A673 (cell line): ENCODE measurements around the gene ANAPC16. TPM values are rescaled to one million over a fixed set of nuclear protein-coding genes. Genes with fewer than 3 reads are reported as not detected.

Experiments
- BruUV-seq: library from RNA; stranded (reverse); fragments of 400-500 nt; replicated peaks from 2 replicates; lab custom pipeline; 2021; lab: Mats Ljungman, UMichigan
- CTCF ChIA-PET: fragments of 300-600 bp; sonication (Branson Sonifier 250); formaldehyde crosslinking; loops from one replicate; lab custom pipeline; 2022; ENCODE audit warnings: antibody characterized with exemption; lab: Charles Lee
- POLR2A ChIA-PET: fragments of 300-600 bp; sonication (Branson Sonifier 250); formaldehyde crosslinking; loops from one replicate; lab custom pipeline; 2022; ENCODE audit warnings: antibody characterized with exemption; ENCODE audit not compliant: low non-redundant PET; lab: Charles Lee
- DNase-seq: peaks from one replicate; pipeline ENCODE4 v3.0.0-alpha.2; 2015; ENCODE audit warnings: low spot score
- H3K27ac ChIP-seq: fragments of 200-600 bp; sonication (generic); 2 replicates; pipeline ENCODE4 v1.5.1; 2016; ENCODE audit warnings: mixed run types, low read depth, mild to moderate bottlenecking, mixed read lengths, antibody characterized with exemption, low read length; ENCODE audit not compliant: poor library complexity, severe bottlenecking
- H3K27me3 ChIP-seq: fragments of 200-600 bp; sonication (generic); replicated peaks from 2 replicates; pipeline ENCODE4 v1.6.1; 2017; ENCODE audit warnings: mixed run types, low read depth, mild to moderate bottlenecking, mixed read lengths, antibody characterized with exemption, low read length; ENCODE audit not compliant: insufficient read depth, poor library complexity
- H3K36me3 ChIP-seq: fragments of 200-600 bp; sonication (generic); 2 replicates; pipeline ENCODE4 v1.6.1; 2016; ENCODE audit warnings: mixed run types, mild to moderate bottlenecking, mixed read lengths, antibody characterized with exemption, low read length; ENCODE audit not compliant: insufficient read depth, poor library complexity, severe bottlenecking
- H3K4me1 ChIP-seq: fragments of 200-600 bp; sonication (generic); 2 replicates; pipeline ENCODE4 v1.6.1; 2017; ENCODE audit warnings: mixed run types, mild to moderate bottlenecking, mixed read lengths, antibody characterized with exemption, low read length; ENCODE audit not compliant: insufficient read depth, poor library complexity, severe bottlenecking
- H3K4me3 ChIP-seq: fragments of 200-600 bp; sonication (generic); 2 replicates; pipeline ENCODE4 v1.5.1; 2016; ENCODE audit warnings: low read depth, mixed run types, mild to moderate bottlenecking, mixed read lengths, low read length; ENCODE audit not compliant: poor library complexity, severe bottlenecking
- H3K9me3 ChIP-seq: fragments of 200-600 bp; sonication (generic); 2 replicates; pipeline ENCODE4 v1.6.1; 2016; ENCODE audit warnings: mixed run types, low read depth, mild to moderate bottlenecking, mixed read lengths, antibody characterized with exemption, low read length; ENCODE audit not compliant: poor library complexity, severe bottlenecking
- CTCF ChIP-seq: fragments of 300-800, 200-600 bp; sonication (generic); conservative IDR thresholded peaks from 2 replicates; pipeline ENCODE4 v1.5.1; 2017; ENCODE audit warnings: low read depth, mild to moderate bottlenecking, antibody characterized with exemption, low read length, moderate library complexity, mixed read lengths
- EZH2 ChIP-seq: fragments of 200-600 bp; sonication (generic); IDR thresholded peaks from 2 replicates; pipeline ENCODE4 v1.6.1; 2017; ENCODE audit warnings: borderline replicate concordance, low read depth, mild to moderate bottlenecking, mixed read lengths, antibody characterized with exemption, low read length; ENCODE audit not compliant: poor library complexity, severe bottlenecking
- intact Hi-C: fragments of 100-400 bp; cut with micrococcal nuclease; formaldehyde crosslinking; loops from one replicate; pipeline ENCODE4 v1.10.0; 2022; ENCODE audit not compliant: unreplicated experiment
- total RNA-seq: library from RNA; stranded (reverse); gene quantifications from 2 replicates; pipeline ENCODE4 v1.2.3, GENCODE V29; 2021

Gene ANAPC16
- total RNA-seq, 1 experiment from 2014 or later = 57.6 TPM

- Histone ChIP-seq H3K36me3 (peaks cover 12% of the 10 kb centered on the region), H3K27me3 (no peaks in the 10 kb centered on the region), H3K4me1 (peaks cover 17% of the 10 kb centered on the region), H3K4me3 (no peak overlapping the region), H3K27ac (peak overlapping the region; percentile 27), H3K9me3 (no peaks in the 10 kb centered on the region)
- DNase-seq = no peak
- CTCF ChIA-PET = no interaction called here
- no peak for TF ChIP-seq CTCF
- TF ChIP-seq EZH2 = no peak
- BruUV-seq = no TSS peak
- intact Hi-C loops = loop anchor here (5.0 kb wide), 1 partner anchor 52 kb away; no protein-coding TSS in a partner anchor
- POLR2A ChIA-PET = interaction anchor here (0.6 kb wide), 2 partner anchors 49 to 113 kb away, joined by 3 to 7 read pairs; no protein-coding TSS in a partner anchor
These were observed 54.9 kb downstream of the ANAPC16 start for GRCh38 chr10:72270607-72271281.

- peak overlapping the region; percentile 95 for H3K27ac ChIP-seq
These were observed 57.0 kb downstream of the ANAPC16 start for GRCh38 chr10:72272689-72273409.

More at GRCh38 chr10:72272689-72273409, 57.0 kb downstream of the ANAPC16 start:
- ChIA-PET POLR2A (interaction anchor here (0.5 to 1.0 kb wide), 14 partner anchors 10 to 135 kb away, joined by 3 to 44 read pairs (median 4); no protein-coding TSS in a partner anchor), CTCF (interaction anchor here (0.7 kb wide), 1 partner anchor 54 kb away, joined by 3 read pairs; no protein-coding TSS in a partner anchor)
- TF ChIP-seq CTCF (no peak), EZH2 (no peak)
- Histone ChIP-seq H3K36me3 (peaks cover 18% of the 10 kb centered on the region), H3K4me1 (peaks cover 33% of the 10 kb centered on the region), H3K27me3 (no peaks in the 10 kb centered on the region), H3K4me3 (peak overlapping the region; percentile 86), H3K9me3 (no peaks in the 10 kb centered on the region)
- DNase-seq = peak; percentile 87
- intact Hi-C loops = loop anchor here (5.0 kb wide), 1 partner anchor 49 kb away; no protein-coding TSS in a partner anchor
- no TSS peak for BruUV-seq
